Neuronal stem cell (in vitro differentiated cells): Measurements from ENCODE around the gene RSAD2. TPM values are rescaled to one million over a fixed set of nuclear protein-coding genes. Genes with fewer than 3 reads are reported as not detected.

Experiments
- DNase-seq: peaks from one replicate; pipeline ENCODE4 v3.0.0-alpha.2; 2013; ENCODE audit warnings: low spot score
- H2AFZ ChIP-seq: one replicate; pipeline ENCODE4 v1.6.1; 2013; ENCODE audit warnings: mild to moderate bottlenecking, low read length, inconsistent platforms
- H2AK5ac ChIP-seq: 2 replicates; pipeline ENCODE4 v1.6.1; 2013; ENCODE audit warnings: low read depth, mild to moderate bottlenecking, inconsistent platforms, low read length, moderate library complexity, mixed read lengths
- H2BK120ac ChIP-seq: 2 replicates; pipeline ENCODE4 v1.6.1; 2013; ENCODE audit warnings: low read depth, mild to moderate bottlenecking, inconsistent platforms, low read length, moderate library complexity, mixed read lengths
- H2BK12ac ChIP-seq: one replicate; pipeline ENCODE4 v1.6.1; 2013; ENCODE audit warnings: low read length, inconsistent platforms
- H2BK15ac ChIP-seq: 2 replicates; pipeline ENCODE4 v1.6.1; 2013; ENCODE audit warnings: mild to moderate bottlenecking, low read length, inconsistent platforms, mixed read lengths
- H2BK5ac ChIP-seq: one replicate; pipeline ENCODE4 v1.6.1; 2013; ENCODE audit warnings: inconsistent platforms, mild to moderate bottlenecking, low read length, moderate library complexity
- H3K14ac ChIP-seq: one replicate; pipeline ENCODE4 v1.6.1; 2013; ENCODE audit warnings: low read length, inconsistent platforms
- H3K18ac ChIP-seq: 2 replicates; pipeline ENCODE4 v1.6.1; 2013; ENCODE audit warnings: low read length, inconsistent platforms
- H3K23ac ChIP-seq: 2 replicates; pipeline ENCODE4 v1.6.1; 2013; ENCODE audit warnings: low read depth, mild to moderate bottlenecking, mixed read lengths, low read length, inconsistent platforms; ENCODE audit not compliant: poor library complexity
- H3K27ac ChIP-seq: replicated peaks from 3 replicates; pipeline ENCODE4 v1.5.1; 2013; ENCODE audit warnings: low read length, inconsistent platforms
- H3K27me3 ChIP-seq, 3 experiments: 2 replicates each; pipeline ENCODE4 v1.6.1; 2013; ENCODE audit warnings: low read length in 3 of 3, mild to moderate bottlenecking in 2 of 3, inconsistent platforms in 1 of 3, low read depth in 1 of 3, mixed read lengths in 1 of 3, moderate library complexity in 1 of 3; ENCODE audit not compliant: control insufficient read depth in 3 of 3, insufficient read depth in 3 of 3
- H3K36me3 ChIP-seq, 2 donors: replicated peaks in 1 of 2; 2 replicates each; pipeline ENCODE4 v1.6.1; 2013; ENCODE audit warnings: low read length in 2 of 2; ENCODE audit not compliant: control insufficient read depth in 2 of 2, insufficient read depth in 2 of 2
- H3K4ac ChIP-seq: 2 replicates; pipeline ENCODE4 v1.6.1; 2013; ENCODE audit warnings: inconsistent platforms, mild to moderate bottlenecking, low read length, moderate library complexity
- H3K4me1 ChIP-seq, 2 donors: 1 replicate in 1 of 2; 2 replicates in 1 of 2; pipeline ENCODE4 v1.6.1; 2013; ENCODE audit warnings: low read length in 2 of 2, low read depth in 1 of 2; ENCODE audit not compliant: control insufficient read depth in 2 of 2, insufficient read depth in 1 of 2
- H3K4me2 ChIP-seq: one replicate; pipeline ENCODE4 v1.6.1; 2013; ENCODE audit warnings: mild to moderate bottlenecking, low read length, inconsistent platforms; ENCODE audit not compliant: insufficient read depth, poor library complexity, severe bottlenecking
- H3K4me3 ChIP-seq, 2 donors: 2 replicates each; pipeline ENCODE4 v1.5.1; 2013; ENCODE audit warnings: low read length in 2 of 2, mild to moderate bottlenecking in 2 of 2, inconsistent platforms in 1 of 2, moderate library complexity in 1 of 2
- H3K79me1 ChIP-seq: one replicate; pipeline ENCODE4 v1.6.1; 2013; ENCODE audit warnings: low read depth, mild to moderate bottlenecking, inconsistent platforms, low read length, moderate library complexity
- H3K9ac ChIP-seq: one replicate; pipeline ENCODE4 v1.6.1; 2013; ENCODE audit warnings: mild to moderate bottlenecking, low read depth, low read length, inconsistent platforms; ENCODE audit not compliant: poor library complexity
- H3K9me3 ChIP-seq, 2 donors: replicated peaks in 1 of 2; 2 replicates each; pipeline versions ENCODE3 to v1.6.1; 2013; ENCODE audit warnings: low read length in 2 of 2, mild to moderate bottlenecking in 2 of 2, inconsistent platforms in 1 of 2, low read depth in 1 of 2, mixed read lengths in 1 of 2, moderate library complexity in 1 of 2; ENCODE audit not compliant: control insufficient read depth in 2 of 2, insufficient read depth in 1 of 2
- H4K8ac ChIP-seq: one replicate; pipeline ENCODE4 v1.6.1; 2013; ENCODE audit warnings: low read depth, mild to moderate bottlenecking, inconsistent platforms, low read length, moderate library complexity
- H4K91ac ChIP-seq: one replicate; pipeline ENCODE4 v1.6.1; 2013; ENCODE audit warnings: low read length, low read depth, mild to moderate bottlenecking, inconsistent platforms; ENCODE audit not compliant: poor library complexity
- WGBS, 2 donors: extraction: QIAGEN DNeasy Blood & Tissue Kit; methylation state at CpG; one replicate each; pipeline ENCODE4 v1.1.7; 2013; ENCODE audit warnings: missing lambda C conversion rate in 2 of 2, mixed read lengths in 1 of 2; ENCODE audit not compliant: insufficient read length in 2 of 2, insufficient replicate concordance in 1 of 2; ENCODE audit errors: extremely low coverage in 2 of 2; 5-methylcytosine and 5-hydroxymethylcytosine counted together
- polyA plus RNA-seq, 2 experiments: library from polyadenylated mRNA; stranded (reverse); fragments of 200-250 nt; gene quantifications; one replicate each; pipeline ENCODE4 v1.2.3, GENCODE V29; 2013

Gene RSAD2, protein sequence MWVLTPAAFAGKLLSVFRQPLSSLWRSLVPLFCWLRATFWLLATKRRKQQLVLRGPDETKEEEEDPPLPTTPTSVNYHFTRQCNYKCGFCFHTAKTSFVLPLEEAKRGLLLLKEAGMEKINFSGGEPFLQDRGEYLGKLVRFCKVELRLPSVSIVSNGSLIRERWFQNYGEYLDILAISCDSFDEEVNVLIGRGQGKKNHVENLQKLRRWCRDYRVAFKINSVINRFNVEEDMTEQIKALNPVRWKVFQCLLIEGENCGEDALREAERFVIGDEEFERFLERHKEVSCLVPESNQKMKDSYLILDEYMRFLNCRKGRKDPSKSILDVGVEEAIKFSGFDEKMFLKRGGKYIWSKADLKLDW
- 0.03 TPM for polyA plus RNA-seq (2013, experiment 1 of 2)
- polyA plus RNA-seq (2013, experiment 2 of 2): 0.06 TPM

GRCh38 chr2:6877402-6878304, at the start of gene RSAD2:
TSS of gene RSAD2 (plus strand) at chr2:6877777. CDS start at chr2:6877801, 24 bp downstream.
- Histone ChIP-seq H3K9ac (no peak within 1 kb of the TSS), H2BK120ac (no peak within 1 kb of the TSS), H3K4me3 (peak within 1 kb of the TSS in 1 of 2 donors; percentile 6), H3K9me3 (peaks cover 5 to 12% of the 10 kb centered on the region in 2 donors), H2BK12ac (no peak within 1 kb of the TSS), H4K91ac (no peak within 1 kb of the TSS), H3K14ac (no peak within 1 kb of the TSS), H3K4me2 (no peak within 1 kb of the TSS), H2BK15ac (no peak within 1 kb of the TSS), H3K79me1 (no peaks in the 10 kb centered on the region), H3K4ac (no peak within 1 kb of the TSS), H3K4me1 (no peaks in the 10 kb centered on the region), H2AFZ (no peak within 1 kb of the TSS), H3K18ac (no peak within 1 kb of the TSS), H3K36me3 (no peaks in the 10 kb centered on the region), H3K27me3 (peaks cover 0 to 2% (median 0%) of the 10 kb centered on the region in 3 experiments), H3K23ac (no peak within 1 kb of the TSS), H4K8ac (no peak within 1 kb of the TSS), H2BK5ac (no peak within 1 kb of the TSS), H2AK5ac (no peak within 1 kb of the TSS), H3K27ac (no peak within 1 kb of the TSS)
- no CpG with 5 or more reads among the region's 10 CpGs for WGBS, 2 donors
- DNase-seq: no peak

- Histone ChIP-seq H3K4me3 (no peak overlapping the region), H3K79me1 (no peaks in the 10 kb centered on the region), H2BK5ac (no peak overlapping the region), H3K27me3 (no peaks in the 10 kb centered on the region), H2AFZ (peak overlapping the region; percentile 84), H2BK15ac (no peak overlapping the region), H3K4ac (no peak overlapping the region), H3K23ac (no peak overlapping the region), H3K9me3 (peaks cover 2 to 15% of the 10 kb centered on the region in 2 donors), H2BK12ac (no peak overlapping the region), H3K18ac (no peak overlapping the region), H4K8ac (no peak overlapping the region), H3K27ac (no peak overlapping the region), H3K14ac (no peak overlapping the region), H4K91ac (no peak overlapping the region), H2AK5ac (no peak overlapping the region), H3K36me3 (no peaks in the 10 kb centered on the region), H3K9ac (no peak overlapping the region), H3K4me1 (peaks cover 0 to 5% of the 10 kb centered on the region in 2 donors), H2BK120ac (no peak overlapping the region), H3K4me2 (no peak overlapping the region)
- DNase-seq: no peak
- no CpG with 5 or more reads among the region's 2 CpGs for WGBS, 2 donors
Measured at GRCh38 chr2:6828299-6828584, 49.3 kb upstream of the RSAD2 start.

- Histone ChIP-seq H3K4me3 (no peak overlapping the region), H3K4ac (no peak overlapping the region), H2BK12ac (no peak overlapping the region), H3K4me2 (no peak overlapping the region), H3K18ac (no peak overlapping the region), H3K27ac (no peak overlapping the region), H3K36me3 (no peaks in the 10 kb centered on the region), H2AFZ (no peak overlapping the region), H2AK5ac (no peak overlapping the region), H4K8ac (no peak overlapping the region), H2BK120ac (no peak overlapping the region), H3K27me3 (no peaks in the 10 kb centered on the region), H2BK5ac (no peak overlapping the region), H3K14ac (no peak overlapping the region), H3K9ac (no peak overlapping the region), H3K9me3 (peaks cover 2 to 19% of the 10 kb centered on the region in 2 donors), H3K79me1 (no peaks in the 10 kb centered on the region), H4K91ac (no peak overlapping the region), H2BK15ac (no peak overlapping the region), H3K4me1 (peaks cover 0 to 2% of the 10 kb centered on the region in 2 donors), H3K23ac (no peak overlapping the region)
- WGBS, 2 donors: no CpG with 5 or more reads among the region's 1 CpG
- no peak for DNase-seq
Measured at GRCh38 chr2:6831229-6831628, 46.3 kb upstream of the RSAD2 start.
